Ovary (tissue), 3 donors: ENCODE results near the gene INAVA.

Experiments
- CTCF ChIP-seq, 3 donors: fragments of 450-650 bp in 2 of 3; fragments of 200-600 bp in 1 of 3; IDR thresholded peaks; one replicate each; pipeline versions ENCODE4 v1.5.1 to v1.8.0; 2016 to 2022; ENCODE audit warnings: antibody characterized with exemption in 3 of 3, mild to moderate bottlenecking in 1 of 3
- EP300 ChIP-seq: sonication (generic); formaldehyde crosslinking; IDR thresholded peaks from one replicate; pipeline ENCODE4 v1.6.1; 2017; ENCODE audit warnings: antibody characterized with exemption
- POLR2A ChIP-seq: fragments of 450-650 bp; IDR thresholded peaks from one replicate; pipeline ENCODE4 v1.6.1; 2017; ENCODE audit warnings: antibody characterized with exemption, mild to moderate bottlenecking, moderate library complexity
- donor health status: DM: no; HTN: no; CAD: no.

GRCh38 chr1:200934676-200935245 is 40.1 kb downstream of the INAVA start:
- TF ChIP-seq CTCF (IDR thresholded peaks at IDR 0.05), result no peak
- no peak for TF ChIP-seq POLR2A
- TF ChIP-seq EP300, result no peak
